PFSK-1 (cell line): ENCODE measurements around the gene TSPAN3.

Experiments
- SIN3A ChIP-seq: IDR thresholded peaks from 2 replicates; pipeline ENCODE4 v1.6.1; 2012; ENCODE audit warnings: mild to moderate bottlenecking, low read length, moderate library complexity, borderline replicate concordance; ENCODE audit not compliant: insufficient read depth
- TAF1 ChIP-seq: IDR thresholded peaks from 2 replicates; pipeline ENCODE4 v1.6.1; 2012; ENCODE audit warnings: low read length, control low read depth, borderline replicate concordance; ENCODE audit not compliant: insufficient read depth

GRCh38 chr15:77035584-77035983 lies 35.3 kb downstream of the TSPAN3 start:
- no peak for TF ChIP-seq SIN3A
- no peak for TF ChIP-seq TAF1
